Lung (tissue), 12 donors: ENCODE results near the gene PPARA. TPM values are rescaled to one million over a fixed set of nuclear protein-coding genes. Genes with fewer than 3 reads are reported as not detected.

Source experiments
- ATAC-seq: fragments of 200-7000 bp; cut with Tn5 transposase; one replicate; pipeline ENCODE4 v1.9.1; 2020; ENCODE audit warnings: moderate number of reproducible peaks; ENCODE audit not compliant: insufficient read depth, low FRiP score
- DNase-seq, 3 donors: peaks; one replicate each; pipeline ENCODE4 v3.0.0-alpha.2; 2013 to 2017
- H3K27ac ChIP-seq, 2 donors: one replicate each; pipeline ENCODE4 v1.5.1; 2013; ENCODE audit warnings: mild to moderate bottlenecking in 2 of 2, moderate library complexity in 2 of 2, control low read depth in 1 of 2, inconsistent platforms in 1 of 2, low read depth in 1 of 2, low read length in 1 of 2
- H3K27me3 ChIP-seq, 3 donors: one replicate each; pipeline ENCODE4 v1.5.1; 2013; ENCODE audit warnings: low read length in 2 of 3; ENCODE audit not compliant: control insufficient read depth in 3 of 3, insufficient read depth in 3 of 3
- H3K36me3 ChIP-seq, 4 donors: one replicate each; pipeline ENCODE4 v1.5.1; 2013; ENCODE audit warnings: low read length in 4 of 4, mild to moderate bottlenecking in 1 of 4, moderate library complexity in 1 of 4; ENCODE audit not compliant: control insufficient read depth in 4 of 4, insufficient read depth in 4 of 4
- H3K4me1 ChIP-seq, 5 donors: one replicate each; pipeline ENCODE4 v1.5.1; 2013; ENCODE audit warnings: low read length in 5 of 5, mild to moderate bottlenecking in 2 of 5, moderate library complexity in 1 of 5; ENCODE audit not compliant: control insufficient read depth in 5 of 5, insufficient read depth in 5 of 5
- H3K4me3 ChIP-seq: one replicate; pipeline ENCODE4 v1.5.1; 2013; ENCODE audit warnings: mild to moderate bottlenecking, control low read depth, moderate library complexity
- H3K9ac ChIP-seq, 2 donors: one replicate each; pipeline ENCODE4 v1.5.1; 2013; ENCODE audit warnings: low read length in 2 of 2, control low read depth in 1 of 2; ENCODE audit not compliant: insufficient read depth in 1 of 2
- H3K9me3 ChIP-seq, 4 donors: one replicate each; pipeline ENCODE4 v1.5.1; 2013; ENCODE audit warnings: low read length in 3 of 4, mild to moderate bottlenecking in 1 of 4, moderate library complexity in 1 of 4; ENCODE audit not compliant: control insufficient read depth in 4 of 4, insufficient read depth in 3 of 4
- WGBS, 2 donors: extraction: QIAGEN DNeasy Blood & Tissue Kit; methylation state at CpG; one replicate each; pipeline ENCODE4 v1.1.7; 2013; 5-methylcytosine and 5-hydroxymethylcytosine counted together
- polyA plus RNA-seq, 2 donors: library from polyadenylated mRNA; stranded (reverse); fragments of 200-250 nt; gene quantifications; one replicate each; pipeline ENCODE4 v1.2.1, GENCODE V29; 2013
- total RNA-seq, 2 donors: library from RNA; depleted of rRNA in 1 of 2; stranded (reverse); fragments of >200 nt in 1 of 2; gene quantifications; one replicate each; pipeline ENCODE4 v1.2.1, GENCODE V29; 2014 to 2021
- TF ChIP-seq, protein P1 (sequence below): IDR thresholded peaks from 2 replicates; pipeline ENCODE4 v1.5.1; 2012; ENCODE audit warnings: mild to moderate bottlenecking; ENCODE audit errors: control extremely low read depth, extremely low read depth
- donor health status: control.
- donor health status: control.
- donor health status: Bipolar disorder and iron deficiency.
- donor health status: healthy.
- donor health status: DM: yes; HTN: yes; CAD: no.

The PPARA gene
- total and polyA plus RNA-seq, 4 donors: 4.4 to 18.1 (median 11.0) TPM

DNA sequence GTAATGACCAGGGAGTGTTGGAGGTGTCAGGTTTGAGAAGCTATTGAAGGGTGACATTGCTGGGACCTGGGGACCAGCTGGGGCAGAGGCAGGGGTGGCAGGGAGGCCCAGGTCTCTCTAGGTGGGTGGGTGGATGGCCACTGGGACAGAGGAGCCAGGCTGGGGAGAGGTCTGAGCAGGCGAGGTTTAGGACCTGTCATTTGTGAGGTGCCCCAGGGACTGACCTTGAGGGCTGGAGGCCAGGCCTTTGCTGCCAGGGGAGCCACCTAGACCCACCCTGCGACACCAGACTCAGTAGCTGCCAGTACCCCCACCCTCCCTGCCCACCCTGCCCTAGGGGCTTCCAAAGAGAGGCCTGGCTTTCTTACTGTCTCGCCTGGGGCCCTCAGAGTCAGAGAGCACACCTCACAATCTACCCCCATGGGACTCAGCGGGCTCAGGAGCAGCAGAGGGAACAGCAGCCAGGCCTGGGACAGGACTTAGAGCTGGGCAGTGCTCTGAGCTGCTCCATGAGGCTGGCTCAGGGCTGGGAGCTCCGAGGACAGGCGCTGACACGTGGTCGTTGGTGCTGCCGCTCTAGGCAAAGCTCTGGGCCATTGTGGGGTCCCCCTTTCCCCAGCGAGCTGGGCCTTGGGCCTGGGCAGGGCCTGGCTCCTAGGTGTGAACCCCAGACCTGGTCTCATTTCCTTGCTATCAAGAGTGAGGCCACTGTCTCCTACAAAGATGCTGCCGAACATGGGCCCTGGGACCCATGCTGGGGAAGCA, 28.6 kb upstream of the PPARA start:
- no peak overlapping the region for H3K4me3 ChIP-seq
- no peak for DNase-seq
- no peak overlapping the region for H3K9ac ChIP-seq
- TF ChIP-seq, protein P1, sequence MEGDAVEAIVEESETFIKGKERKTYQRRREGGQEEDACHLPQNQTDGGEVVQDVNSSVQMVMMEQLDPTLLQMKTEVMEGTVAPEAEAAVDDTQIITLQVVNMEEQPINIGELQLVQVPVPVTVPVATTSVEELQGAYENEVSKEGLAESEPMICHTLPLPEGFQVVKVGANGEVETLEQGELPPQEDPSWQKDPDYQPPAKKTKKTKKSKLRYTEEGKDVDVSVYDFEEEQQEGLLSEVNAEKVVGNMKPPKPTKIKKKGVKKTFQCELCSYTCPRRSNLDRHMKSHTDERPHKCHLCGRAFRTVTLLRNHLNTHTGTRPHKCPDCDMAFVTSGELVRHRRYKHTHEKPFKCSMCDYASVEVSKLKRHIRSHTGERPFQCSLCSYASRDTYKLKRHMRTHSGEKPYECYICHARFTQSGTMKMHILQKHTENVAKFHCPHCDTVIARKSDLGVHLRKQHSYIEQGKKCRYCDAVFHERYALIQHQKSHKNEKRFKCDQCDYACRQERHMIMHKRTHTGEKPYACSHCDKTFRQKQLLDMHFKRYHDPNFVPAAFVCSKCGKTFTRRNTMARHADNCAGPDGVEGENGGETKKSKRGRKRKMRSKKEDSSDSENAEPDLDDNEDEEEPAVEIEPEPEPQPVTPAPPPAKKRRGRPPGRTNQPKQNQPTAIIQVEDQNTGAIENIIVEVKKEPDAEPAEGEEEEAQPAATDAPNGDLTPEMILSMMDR: no peak
- peaks cover 0 to 10% (median 3%) of the 10 kb centered on the region in 5 donors for H3K4me1 ChIP-seq
- H3K27me3 ChIP-seq: no peaks in the 10 kb centered on the region
- no peaks in the 10 kb centered on the region for H3K36me3 ChIP-seq
- 86 to 91% methylated on average over 11 of the region's 11 CpGs for WGBS, 2 donors
- H3K9me3 ChIP-seq: no peaks in the 10 kb centered on the region
- ATAC-seq: no peak
- no peak overlapping the region for H3K27ac ChIP-seq

DNA sequence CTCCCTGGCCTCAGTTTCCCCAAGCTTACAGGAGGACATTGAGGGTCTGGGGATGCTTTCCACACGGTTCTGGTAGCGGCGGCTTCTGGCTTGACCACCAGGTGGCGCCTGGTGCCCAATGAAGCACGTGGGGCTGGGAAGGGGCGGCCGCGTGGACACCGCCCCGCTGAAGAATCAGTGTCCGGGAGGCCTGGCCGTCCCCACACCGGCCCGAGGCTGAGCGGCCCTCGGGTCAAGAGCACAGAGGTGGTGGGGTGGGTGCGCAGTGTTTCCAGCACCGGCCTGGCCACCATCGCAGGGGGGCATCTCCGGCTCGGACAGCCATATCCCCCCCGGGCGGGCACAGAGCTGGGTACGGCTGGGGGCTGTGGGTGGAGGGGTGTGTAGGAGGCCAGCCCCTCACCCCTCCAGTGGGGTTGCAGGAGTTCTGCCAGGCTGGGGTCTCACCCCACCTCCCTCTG, 27.8 kb upstream of the PPARA start:
- ATAC-seq: peak; percentile 59
- no peak overlapping the region for H3K9ac ChIP-seq

DNA sequence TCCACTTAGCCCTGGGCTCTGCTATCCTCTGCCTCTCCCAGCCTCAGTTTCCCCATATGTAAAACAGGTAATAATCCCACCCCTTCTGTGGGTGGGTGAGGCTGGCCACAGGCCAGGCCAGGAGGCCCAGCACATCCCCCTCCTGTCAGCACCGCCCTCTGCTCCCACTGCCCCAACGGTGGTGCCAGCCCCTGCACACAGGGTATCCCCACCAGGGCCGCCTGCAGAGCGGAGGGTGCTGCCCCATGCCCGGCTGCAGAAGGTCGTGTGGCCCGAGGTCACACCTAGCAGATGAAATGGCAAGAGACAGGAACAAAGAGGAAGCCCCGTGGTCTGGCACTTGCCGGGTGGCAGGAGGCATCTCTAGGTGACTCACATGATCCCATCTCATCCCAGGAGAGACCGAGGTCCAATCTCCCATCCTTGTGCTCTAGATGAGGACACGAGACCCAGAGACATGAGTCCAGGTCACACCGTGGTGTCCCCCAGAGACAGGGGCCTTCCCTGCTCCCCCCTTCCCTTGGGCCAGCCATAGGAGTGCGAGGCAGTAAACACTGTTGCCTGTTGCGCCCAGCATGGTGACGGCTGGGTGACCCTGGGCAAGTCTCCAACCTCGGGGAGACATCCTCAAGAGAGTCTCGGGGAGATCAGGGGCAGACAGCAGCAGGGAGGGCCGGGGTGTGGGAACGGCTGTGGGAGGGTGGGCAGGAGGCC, 27.2 kb upstream of the PPARA start:
- no peak overlapping the region for H3K27ac ChIP-seq
- peaks cover 0 to 7% (median 2%) of the 10 kb centered on the region in 5 donors for H3K4me1 ChIP-seq
- 67 to 69% methylated on average over 19 of the region's 19 CpGs for WGBS, 2 donors
- no peaks in the 10 kb centered on the region for H3K36me3 ChIP-seq
- H3K27me3 ChIP-seq: no peaks in the 10 kb centered on the region
- no peak overlapping the region for H3K9ac ChIP-seq
- DNase-seq (no peak), ATAC-seq (no peak)
- no peaks in the 10 kb centered on the region for H3K9me3 ChIP-seq
- H3K4me3 ChIP-seq: no peak overlapping the region
- TF ChIP-seq, protein P1: no peak

More for the DNA sequence above, 27.8 kb upstream of the PPARA start:
- no peaks in the 10 kb centered on the region for H3K36me3 ChIP-seq
- H3K9me3 ChIP-seq: no peaks in the 10 kb centered on the region
- DNase-seq: peak; percentile 70 to 73 (median 71)
- H3K4me1 ChIP-seq: peaks cover 0 to 7% (median 2%) of the 10 kb centered on the region in 5 donors
- TF ChIP-seq, protein P1: peak; percentile 87
- no peak overlapping the region for H3K27ac ChIP-seq
- H3K27me3 ChIP-seq: no peaks in the 10 kb centered on the region
- WGBS, 2 donors: 21 to 27% methylated on average over 20 to 24 of the region's 24 CpGs
- H3K4me3 ChIP-seq: no peak overlapping the region
